Measurements from ENCODE around the gene RARB. TPM values are rescaled to one million over a fixed set of nuclear protein-coding genes. Genes with fewer than 3 reads are reported as not detected.

RARB gene
- total RNA-seq, 1 donor from 2014 or later: not detected

DNA sequence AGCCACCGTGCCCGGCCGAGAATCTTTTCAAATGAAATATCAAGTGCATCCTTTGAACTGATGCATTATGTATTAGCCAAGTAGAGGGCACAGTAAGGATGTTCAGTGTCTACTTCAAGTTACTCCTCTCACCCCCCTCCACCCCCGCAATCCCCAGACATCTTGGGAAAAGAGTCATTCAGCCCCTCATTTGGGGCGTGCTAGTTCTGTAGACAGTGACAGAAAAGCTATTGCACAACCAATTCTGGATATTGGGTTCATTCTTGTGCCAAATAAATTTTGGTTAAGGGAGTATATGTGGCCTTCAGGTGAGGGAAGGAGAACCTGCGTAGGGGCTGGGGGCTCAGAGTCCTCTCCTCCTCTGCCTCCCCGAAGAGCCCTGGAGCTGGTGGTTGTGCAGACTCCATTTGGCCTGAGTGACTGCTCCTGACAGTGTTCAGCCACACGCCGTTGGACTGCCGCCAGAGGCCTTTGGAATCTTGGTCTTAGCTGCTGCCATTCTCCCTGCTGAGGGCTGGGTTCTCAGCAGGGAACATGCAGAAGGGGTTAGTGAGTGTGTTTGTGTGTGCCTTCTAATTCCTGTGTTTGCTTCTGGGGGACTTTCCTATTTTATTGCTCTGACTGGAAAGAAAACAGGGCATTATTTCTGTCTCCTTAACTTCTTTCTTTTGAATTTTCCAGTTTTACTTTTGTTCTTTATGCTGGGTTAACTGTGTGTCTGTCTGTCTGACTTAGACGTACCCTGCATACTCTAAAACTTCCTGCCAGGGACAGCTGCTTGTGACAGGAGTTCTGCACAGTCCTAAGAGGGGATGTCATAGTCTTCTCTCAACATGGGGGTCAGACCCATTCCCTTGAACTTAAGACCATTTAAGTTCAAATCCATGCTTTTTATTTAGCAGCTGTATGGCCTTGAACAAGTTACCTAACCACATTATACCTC, 21.0 kb downstream of the RARB start:
- TF ChIP-seq, protein P1, sequence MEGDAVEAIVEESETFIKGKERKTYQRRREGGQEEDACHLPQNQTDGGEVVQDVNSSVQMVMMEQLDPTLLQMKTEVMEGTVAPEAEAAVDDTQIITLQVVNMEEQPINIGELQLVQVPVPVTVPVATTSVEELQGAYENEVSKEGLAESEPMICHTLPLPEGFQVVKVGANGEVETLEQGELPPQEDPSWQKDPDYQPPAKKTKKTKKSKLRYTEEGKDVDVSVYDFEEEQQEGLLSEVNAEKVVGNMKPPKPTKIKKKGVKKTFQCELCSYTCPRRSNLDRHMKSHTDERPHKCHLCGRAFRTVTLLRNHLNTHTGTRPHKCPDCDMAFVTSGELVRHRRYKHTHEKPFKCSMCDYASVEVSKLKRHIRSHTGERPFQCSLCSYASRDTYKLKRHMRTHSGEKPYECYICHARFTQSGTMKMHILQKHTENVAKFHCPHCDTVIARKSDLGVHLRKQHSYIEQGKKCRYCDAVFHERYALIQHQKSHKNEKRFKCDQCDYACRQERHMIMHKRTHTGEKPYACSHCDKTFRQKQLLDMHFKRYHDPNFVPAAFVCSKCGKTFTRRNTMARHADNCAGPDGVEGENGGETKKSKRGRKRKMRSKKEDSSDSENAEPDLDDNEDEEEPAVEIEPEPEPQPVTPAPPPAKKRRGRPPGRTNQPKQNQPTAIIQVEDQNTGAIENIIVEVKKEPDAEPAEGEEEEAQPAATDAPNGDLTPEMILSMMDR (IDR thresholded peaks at IDR 0.05; ENCODE audit: unreplicated experiment): no peak
- H3K36me3 Mint-ChIP-seq (ENCODE audit: low read depth, unreplicated experiment): no peaks in the 10 kb centered on the region
- no peaks in the 10 kb centered on the region for H3K27me3 Mint-ChIP-seq (ENCODE audit: unreplicated experiment)
- H3K27ac Mint-ChIP-seq (ENCODE audit: unreplicated experiment): no peak overlapping the region
- H3K4me1 Mint-ChIP-seq (ENCODE audit: unreplicated experiment): no peaks in the 10 kb centered on the region
- no peaks in the 10 kb centered on the region for H3K9me3 Mint-ChIP-seq (ENCODE audit: unreplicated experiment)
- DNase-seq (ENCODE audit: low spot score): no peak
- H3K4me3 Mint-ChIP-seq (ENCODE audit: unreplicated experiment): no peak overlapping the region

DNA sequence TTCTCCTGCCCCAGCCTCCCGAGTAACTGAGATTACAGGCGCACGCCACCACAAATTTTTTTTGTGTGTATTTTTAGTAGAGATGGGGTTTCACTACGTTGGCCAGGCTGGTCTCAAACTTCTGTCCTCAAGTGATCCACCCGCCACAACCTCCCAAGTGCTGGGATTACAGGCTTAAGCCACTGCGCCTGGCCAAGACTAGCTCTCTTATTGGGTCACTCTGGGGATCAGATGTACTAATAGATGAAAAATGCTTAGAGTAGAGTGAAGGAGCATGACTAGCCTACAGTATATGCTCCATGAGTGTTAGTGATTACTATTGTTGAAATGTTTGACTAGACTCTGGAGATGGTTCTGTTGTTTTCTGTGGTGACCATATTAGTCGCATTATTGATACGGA, 21.8 kb downstream of the RARB start:
- H3K36me3 Mint-ChIP-seq (ENCODE audit: low read depth, unreplicated experiment): no peaks in the 10 kb centered on the region
- no peak for DNase-seq (ENCODE audit: low spot score)
- H3K4me3 Mint-ChIP-seq (ENCODE audit: unreplicated experiment): no peak overlapping the region
- TF ChIP-seq, protein P1 (IDR thresholded peaks at IDR 0.05; ENCODE audit: unreplicated experiment): no peak
- no peaks in the 10 kb centered on the region for H3K9me3 Mint-ChIP-seq (ENCODE audit: unreplicated experiment)
- no peak overlapping the region for H3K27ac Mint-ChIP-seq (ENCODE audit: unreplicated experiment)
- H3K4me1 Mint-ChIP-seq (ENCODE audit: unreplicated experiment): peaks cover 7% of the 10 kb centered on the region
- H3K27me3 Mint-ChIP-seq (ENCODE audit: unreplicated experiment): no peaks in the 10 kb centered on the region

DNA sequence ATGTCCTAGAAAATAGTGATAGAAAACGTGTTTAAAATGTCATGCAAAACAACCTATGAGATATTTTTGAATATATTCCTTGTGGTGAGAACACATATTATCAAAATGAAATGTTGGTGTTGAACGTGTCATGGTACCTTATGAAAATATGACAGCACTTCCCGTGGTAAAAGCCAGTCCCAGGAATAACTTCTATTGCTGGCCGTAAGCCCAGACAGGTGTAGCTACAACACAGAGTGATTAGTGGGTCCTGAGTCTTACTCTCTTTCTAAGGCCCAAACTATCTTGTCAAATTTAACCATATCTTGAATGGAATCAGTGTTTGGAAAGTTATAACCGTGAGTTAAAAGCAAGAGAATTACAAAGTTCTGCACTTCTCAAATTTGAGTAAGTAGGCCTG, 24.1 kb downstream of the RARB start:
- no peak overlapping the region for H3K27ac Mint-ChIP-seq (ENCODE audit: unreplicated experiment)
- H3K4me3 Mint-ChIP-seq (ENCODE audit: unreplicated experiment): no peak overlapping the region
- peaks cover 16% of the 10 kb centered on the region for H3K4me1 Mint-ChIP-seq (ENCODE audit: unreplicated experiment)
- no peaks in the 10 kb centered on the region for H3K9me3 Mint-ChIP-seq (ENCODE audit: unreplicated experiment)
- no peaks in the 10 kb centered on the region for H3K36me3 Mint-ChIP-seq (ENCODE audit: low read depth, unreplicated experiment)
- no peak for DNase-seq (ENCODE audit: low spot score)
- TF ChIP-seq, protein P1 (IDR thresholded peaks at IDR 0.05; ENCODE audit: unreplicated experiment): no peak
- H3K27me3 Mint-ChIP-seq (ENCODE audit: unreplicated experiment): no peaks in the 10 kb centered on the region

DNA sequence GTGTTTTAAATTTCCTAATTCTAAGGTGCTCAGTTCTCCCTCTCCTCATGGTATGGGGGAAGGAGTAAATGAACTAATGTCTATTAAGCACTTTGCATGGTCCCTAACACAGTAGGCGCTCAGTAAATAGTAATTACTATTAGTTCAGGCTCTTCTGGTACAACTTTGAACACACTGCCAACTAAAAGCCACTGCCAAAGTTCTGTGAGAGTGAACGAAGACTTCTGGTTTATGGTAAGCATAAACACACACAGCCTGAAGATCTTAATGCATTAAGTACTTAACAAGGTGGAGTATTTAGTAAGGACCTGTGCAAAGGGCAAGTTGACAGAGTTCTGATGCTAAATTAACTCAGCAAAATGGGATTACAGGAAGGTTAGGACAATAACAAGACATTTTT, 24.7 kb downstream of the RARB start:
- no peak overlapping the region for H3K4me3 Mint-ChIP-seq (ENCODE audit: unreplicated experiment)
- no peak overlapping the region for H3K27ac Mint-ChIP-seq (ENCODE audit: unreplicated experiment)
- TF ChIP-seq, protein P1 (IDR thresholded peaks at IDR 0.05; ENCODE audit: unreplicated experiment): no peak
- no peaks in the 10 kb centered on the region for H3K27me3 Mint-ChIP-seq (ENCODE audit: unreplicated experiment)
- H3K9me3 Mint-ChIP-seq (ENCODE audit: unreplicated experiment): no peaks in the 10 kb centered on the region
- DNase-seq (ENCODE audit: low spot score): no peak
- H3K4me1 Mint-ChIP-seq (ENCODE audit: unreplicated experiment): peaks cover 16% of the 10 kb centered on the region
- H3K36me3 Mint-ChIP-seq (ENCODE audit: low read depth, unreplicated experiment): no peaks in the 10 kb centered on the region

DNA sequence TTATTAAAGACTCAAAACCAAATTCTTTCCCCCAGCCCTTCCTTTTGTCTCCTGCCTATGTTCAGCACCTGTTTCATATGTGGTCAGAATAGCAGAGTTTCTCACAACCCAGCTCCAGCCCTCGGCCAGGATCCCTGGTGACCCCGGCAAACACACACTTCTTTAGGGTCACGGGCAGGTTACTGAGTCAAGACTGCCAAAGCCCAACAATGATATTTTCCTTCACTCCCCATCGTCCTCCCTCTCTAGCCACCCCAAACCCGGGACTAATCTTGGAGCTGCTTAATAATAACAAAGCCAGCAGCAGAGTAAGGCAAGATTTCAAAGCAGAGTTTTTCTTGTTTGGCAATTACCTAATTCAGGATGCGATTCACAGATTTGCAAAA, 25.5 kb downstream of the RARB start:
- Mint-ChIP-seq H3K4me1 (ENCODE audit: unreplicated experiment) (peaks cover 16% of the 10 kb centered on the region), H3K27ac (ENCODE audit: unreplicated experiment) (no peak overlapping the region), H3K27me3 (ENCODE audit: unreplicated experiment) (no peaks in the 10 kb centered on the region), H3K4me3 (ENCODE audit: unreplicated experiment) (no peak overlapping the region), H3K36me3 (ENCODE audit: low read depth, unreplicated experiment) (no peaks in the 10 kb centered on the region), H3K9me3 (ENCODE audit: unreplicated experiment) (no peaks in the 10 kb centered on the region)
- DNase-seq (ENCODE audit: low spot score): no peak
- TF ChIP-seq, protein P1 (IDR thresholded peaks at IDR 0.05; ENCODE audit: unreplicated experiment): no peak

Measured in endothelial cell (in vitro differentiated cells).